Measurements from ENCODE around the gene ESPNL.

DNA sequence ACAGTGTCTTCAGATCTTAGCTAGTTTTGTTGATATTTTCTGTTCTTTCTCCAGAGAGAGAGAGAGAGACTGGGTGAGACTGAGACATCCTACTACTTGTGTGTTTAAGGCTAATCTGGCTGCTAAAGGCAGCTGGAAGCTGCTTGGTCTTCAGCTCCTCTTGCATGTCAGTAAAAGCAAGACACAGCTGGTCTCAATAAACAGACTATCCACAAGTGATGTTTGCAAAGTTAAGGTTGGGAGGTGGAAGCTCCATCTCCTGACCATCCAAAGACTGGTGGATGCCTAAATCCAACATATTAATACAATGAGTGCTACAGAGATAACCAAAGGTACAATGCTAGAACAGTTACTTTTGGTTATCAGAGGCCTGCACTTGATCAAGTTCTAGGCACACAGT, 76.5 kb downstream of the ESPNL start:
- TF ChIP-seq, protein P1, sequence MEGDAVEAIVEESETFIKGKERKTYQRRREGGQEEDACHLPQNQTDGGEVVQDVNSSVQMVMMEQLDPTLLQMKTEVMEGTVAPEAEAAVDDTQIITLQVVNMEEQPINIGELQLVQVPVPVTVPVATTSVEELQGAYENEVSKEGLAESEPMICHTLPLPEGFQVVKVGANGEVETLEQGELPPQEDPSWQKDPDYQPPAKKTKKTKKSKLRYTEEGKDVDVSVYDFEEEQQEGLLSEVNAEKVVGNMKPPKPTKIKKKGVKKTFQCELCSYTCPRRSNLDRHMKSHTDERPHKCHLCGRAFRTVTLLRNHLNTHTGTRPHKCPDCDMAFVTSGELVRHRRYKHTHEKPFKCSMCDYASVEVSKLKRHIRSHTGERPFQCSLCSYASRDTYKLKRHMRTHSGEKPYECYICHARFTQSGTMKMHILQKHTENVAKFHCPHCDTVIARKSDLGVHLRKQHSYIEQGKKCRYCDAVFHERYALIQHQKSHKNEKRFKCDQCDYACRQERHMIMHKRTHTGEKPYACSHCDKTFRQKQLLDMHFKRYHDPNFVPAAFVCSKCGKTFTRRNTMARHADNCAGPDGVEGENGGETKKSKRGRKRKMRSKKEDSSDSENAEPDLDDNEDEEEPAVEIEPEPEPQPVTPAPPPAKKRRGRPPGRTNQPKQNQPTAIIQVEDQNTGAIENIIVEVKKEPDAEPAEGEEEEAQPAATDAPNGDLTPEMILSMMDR (IDR thresholded peaks at IDR 0.05; ENCODE audit: low read length), result no peak
- TF ChIP-seq EZH2 (optimal IDR thresholded peaks at IDR 0.05; ENCODE audit: low read depth, low read length), result no peak
